GM19193 (cell line): ENCODE results near the gene TEX264.

ENCODE experiments used
- POLR2A ChIP-seq: IDR thresholded peaks from 4 replicates; pipeline ENCODE4 v1.6.1; 2011; ENCODE audit not compliant: insufficient read depth, insufficient read length; ENCODE audit errors: extremely low read depth

Gene TEX264

GRCh38 chr3:51735039-51735438 is 64.0 kb downstream of the TEX264 start:
- TF ChIP-seq POLR2A = no peak

DNA sequence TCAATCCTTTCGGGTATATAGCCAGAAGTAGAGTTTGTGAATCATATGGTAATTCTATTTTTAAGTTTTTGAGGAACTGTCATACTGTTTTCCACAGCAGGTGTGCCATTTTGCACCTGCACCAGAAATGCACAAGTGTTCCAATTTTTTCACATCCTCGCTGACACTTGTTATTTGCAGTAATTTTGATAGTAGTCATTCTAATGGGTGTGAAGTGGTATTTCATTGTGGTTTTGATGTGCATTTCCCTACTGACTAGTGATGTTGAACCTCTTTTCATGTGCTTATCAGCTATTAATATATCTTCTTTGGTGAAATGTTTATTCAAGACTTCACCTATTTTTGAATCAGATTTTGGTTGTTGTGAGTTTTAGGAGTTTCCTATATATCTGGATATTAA is 64.9 kb downstream of the TEX264 start:
- TF ChIP-seq POLR2A = no peak

- no peak for TF ChIP-seq POLR2A
These were observed 68.1 kb downstream of the TEX264 start for GRCh38 chr3:51739110-51739509.

DNA sequence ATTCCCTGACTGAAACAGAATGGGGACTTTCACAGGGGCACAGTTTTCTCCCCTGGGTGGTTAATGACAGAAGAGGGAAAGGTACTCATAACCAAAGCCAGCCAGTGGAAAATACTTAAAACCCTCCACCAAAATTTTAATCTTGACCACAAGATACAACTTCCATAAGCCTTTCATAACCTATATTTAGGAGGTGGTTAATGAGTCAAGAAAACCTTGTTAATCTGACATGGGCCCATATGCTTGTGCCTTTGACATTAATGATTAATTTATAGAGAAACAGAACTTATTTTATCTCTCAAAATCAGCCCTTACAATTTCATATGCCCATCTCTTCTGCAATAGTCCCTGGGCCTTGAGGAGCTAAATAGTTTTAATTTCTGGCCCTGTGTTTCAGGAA is 76.8 kb downstream of the TEX264 start:
- no peak for TF ChIP-seq POLR2A

GRCh38 chr3:51748327-51748726 is 77.3 kb downstream of the TEX264 start:
- TF ChIP-seq POLR2A = no peak

DNA sequence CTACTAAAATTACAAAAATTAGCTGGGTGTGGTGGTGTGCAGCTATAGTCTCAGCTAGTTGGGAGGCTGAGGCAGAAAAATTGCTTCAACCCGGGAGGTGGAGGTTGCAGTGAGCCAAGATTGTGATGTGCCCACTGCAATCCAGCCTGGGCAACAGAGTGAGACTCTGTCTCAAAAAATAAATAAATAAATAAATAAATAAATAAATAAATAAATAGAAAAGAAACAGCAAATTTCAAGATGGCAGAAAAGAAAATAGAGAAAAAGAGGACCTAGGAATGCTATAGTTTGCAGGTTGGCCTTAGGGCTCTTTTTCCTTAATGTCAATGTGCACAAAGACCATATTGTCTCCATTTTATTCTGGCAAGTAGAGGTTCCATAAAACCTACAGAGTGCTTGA is 79.8 kb downstream of the TEX264 start:
- TF ChIP-seq POLR2A = no peak

- no peak for TF ChIP-seq POLR2A
These were observed 80.2 kb downstream of the TEX264 start for GRCh38 chr3:51751287-51751686.
